Measurements from ENCODE around the gene TRIP10. TPM values are rescaled to one million over a fixed set of nuclear protein-coding genes. Genes with fewer than 3 reads are reported as not detected.

Gene TRIP10
- total RNA-seq, 1 donor from 2014 or later, result 43.5 TPM

- TF ChIP-seq CTCF (conservative IDR thresholded peaks at IDR 0.05; ENCODE audit: low read depth, low read length), result no peak
- no peak for DNase-seq (ENCODE audit: low read depth)
- no peak overlapping the region for H3K4me3 ChIP-seq (ENCODE audit: low read depth, low read length)
These were observed 38.9 kb downstream of the TRIP10 start for GRCh38 chr19:6778386-6778785.

- no peak for DNase-seq (ENCODE audit: low read depth)
- no peak for TF ChIP-seq CTCF (conservative IDR thresholded peaks at IDR 0.05; ENCODE audit: low read depth, low read length)
These were observed 39.7 kb downstream of the TRIP10 start for GRCh38 chr19:6779206-6779605.

DNA sequence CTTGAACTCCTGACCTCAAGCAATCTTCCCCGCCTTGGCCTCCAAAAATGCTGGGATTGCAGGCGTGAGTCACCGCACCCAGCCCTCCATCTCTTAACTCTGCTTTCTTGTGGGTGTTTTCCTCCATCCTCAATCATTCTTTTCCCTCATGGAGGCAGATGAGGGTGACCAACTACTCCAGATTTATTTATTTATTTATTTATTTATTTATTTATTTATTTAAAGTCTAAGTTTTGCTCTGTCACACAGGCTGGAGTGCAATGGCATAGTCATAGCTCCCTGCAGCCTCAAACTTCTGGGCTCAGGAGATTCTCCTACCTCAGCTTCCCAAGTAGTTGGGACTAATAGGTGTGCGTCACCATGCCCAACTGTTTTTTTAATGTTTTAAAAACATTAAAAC, 47.9 kb downstream of the TRIP10 start:
- TF ChIP-seq CTCF (conservative IDR thresholded peaks at IDR 0.05; ENCODE audit: low read depth, low read length), result no peak
- no peak for DNase-seq (ENCODE audit: low read depth)
- no peak overlapping the region for H3K4me3 ChIP-seq (ENCODE audit: low read depth, low read length)

More at GRCh38 chr19:6779206-6779605, 39.7 kb downstream of the TRIP10 start:
- no peak overlapping the region for H3K4me3 ChIP-seq (ENCODE audit: low read depth, low read length)

- no peak overlapping the region for H3K4me3 ChIP-seq (ENCODE audit: low read depth, low read length)
- no peak for DNase-seq (ENCODE audit: low read depth)
- TF ChIP-seq CTCF (conservative IDR thresholded peaks at IDR 0.05; ENCODE audit: low read depth, low read length), result no peak
These were observed 49.4 kb downstream of the TRIP10 start for GRCh38 chr19:6788896-6789295.

DNA sequence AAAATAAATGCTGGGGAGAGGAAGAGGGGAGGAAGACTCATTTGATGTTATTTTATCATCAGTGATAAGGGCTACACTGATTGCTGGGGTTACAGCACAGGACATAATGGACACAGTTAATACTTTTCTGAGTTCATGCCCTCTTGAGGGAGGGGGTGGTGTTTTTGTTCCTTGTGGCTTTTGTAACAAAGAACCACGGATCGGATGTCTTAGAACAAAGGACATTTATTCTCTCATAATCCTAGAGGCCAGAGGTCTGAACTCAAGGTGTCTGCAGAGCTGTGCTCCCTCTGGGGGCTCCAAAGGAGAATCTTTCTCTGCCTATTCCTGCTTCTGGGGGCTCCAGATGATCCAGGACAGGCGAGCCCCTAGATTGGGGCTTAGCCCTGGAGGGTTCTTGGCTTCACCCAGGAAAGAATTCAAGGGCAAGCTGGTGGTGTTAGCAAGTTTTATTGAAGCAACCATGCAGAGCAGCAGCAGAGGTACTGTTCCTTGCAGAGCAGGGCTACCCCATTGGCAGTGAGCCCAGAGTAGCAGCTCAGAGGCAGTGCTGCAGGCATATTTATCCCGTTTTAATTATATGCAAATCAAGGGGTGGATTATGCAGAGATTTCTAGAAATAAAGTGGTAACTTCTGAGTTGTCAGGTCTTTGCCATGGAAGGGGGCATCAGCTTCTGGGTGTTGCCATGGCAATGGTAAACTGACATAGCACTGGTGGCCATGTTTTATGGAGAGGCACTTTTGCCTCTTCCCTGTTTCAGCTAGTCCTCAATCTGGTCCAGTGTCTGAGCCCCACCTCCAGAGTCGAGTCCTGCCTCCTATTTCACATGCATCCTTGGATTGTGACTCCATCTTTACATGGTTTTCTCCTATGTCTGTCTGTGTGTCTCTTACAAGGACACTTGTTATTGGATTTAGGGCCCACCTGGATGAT, 51.0 kb downstream of the TRIP10 start:
- H3K4me3 ChIP-seq (ENCODE audit: low read depth, low read length), result no peak overlapping the region
- no peak for TF ChIP-seq CTCF (conservative IDR thresholded peaks at IDR 0.05; ENCODE audit: low read depth, low read length)
- DNase-seq (ENCODE audit: low read depth), result no peak

GRCh38 chr19:6791237-6791636, 51.8 kb downstream of the TRIP10 start:
- TF ChIP-seq CTCF (conservative IDR thresholded peaks at IDR 0.05; ENCODE audit: low read depth, low read length), result no peak
- no peak for DNase-seq (ENCODE audit: low read depth)
- H3K4me3 ChIP-seq (ENCODE audit: low read depth, low read length), result no peak overlapping the region

GRCh38 chr19:6793411-6793810, 53.9 kb downstream of the TRIP10 start:
- no peak for TF ChIP-seq CTCF (conservative IDR thresholded peaks at IDR 0.05; ENCODE audit: low read depth, low read length)

More at GRCh38 chr19:6793411-6793810, 53.9 kb downstream of the TRIP10 start:
- no peak for DNase-seq (ENCODE audit: low read depth)
- H3K4me3 ChIP-seq (ENCODE audit: low read depth, low read length), result no peak overlapping the region
